Ureter (tissue), 1 donor: ENCODE data around the gene BARHL2. TPM values are rescaled to one million over a fixed set of nuclear protein-coding genes. Genes with fewer than 3 reads are reported as not detected.

Source experiments
- DNase-seq: peaks from one replicate; pipeline ENCODE4 v3.0.0-alpha.2; 2020; ENCODE audit warnings: low spot score
- total RNA-seq: library from RNA; stranded (reverse); gene quantifications from one replicate; pipeline ENCODE4 v1.2.4, GENCODE V29; 2023
- donor health status: DM: yes; HTN: yes; CAD: no.

The BARHL2 gene
- total RNA-seq: not detected

GRCh38 chr1:90716552-90717355 lies at the start of gene BARHL2:
TSS of gene BARHL2 (minus strand) at chr1:90717302. CDS start at chr1:90717195, 107 bp downstream.
- no peak for DNase-seq

DNA sequence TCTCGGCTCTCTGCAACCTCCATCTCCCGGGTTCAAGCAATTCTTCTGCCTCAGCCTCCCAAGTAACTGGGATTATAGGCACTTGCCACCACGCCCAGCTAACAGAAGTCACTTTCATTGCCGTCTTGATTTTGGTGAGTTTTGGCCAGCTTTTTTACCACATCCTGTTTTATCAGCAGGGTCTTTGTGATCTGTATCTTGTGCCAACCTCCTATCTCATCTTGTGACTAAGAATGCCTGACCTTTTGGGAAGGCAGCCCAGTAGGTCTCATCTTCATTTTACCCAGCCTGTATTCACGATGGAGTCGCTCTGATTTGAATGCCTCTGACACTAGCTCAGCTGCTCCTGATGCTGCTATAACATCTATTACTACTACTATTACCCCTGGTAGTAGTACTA lies 46.8 kb upstream of the BARHL2 start:
- no peak for DNase-seq

GRCh38 chr1:90763506-90763905 lies 46.4 kb upstream of the BARHL2 start:
- no peak for DNase-seq

DNA sequence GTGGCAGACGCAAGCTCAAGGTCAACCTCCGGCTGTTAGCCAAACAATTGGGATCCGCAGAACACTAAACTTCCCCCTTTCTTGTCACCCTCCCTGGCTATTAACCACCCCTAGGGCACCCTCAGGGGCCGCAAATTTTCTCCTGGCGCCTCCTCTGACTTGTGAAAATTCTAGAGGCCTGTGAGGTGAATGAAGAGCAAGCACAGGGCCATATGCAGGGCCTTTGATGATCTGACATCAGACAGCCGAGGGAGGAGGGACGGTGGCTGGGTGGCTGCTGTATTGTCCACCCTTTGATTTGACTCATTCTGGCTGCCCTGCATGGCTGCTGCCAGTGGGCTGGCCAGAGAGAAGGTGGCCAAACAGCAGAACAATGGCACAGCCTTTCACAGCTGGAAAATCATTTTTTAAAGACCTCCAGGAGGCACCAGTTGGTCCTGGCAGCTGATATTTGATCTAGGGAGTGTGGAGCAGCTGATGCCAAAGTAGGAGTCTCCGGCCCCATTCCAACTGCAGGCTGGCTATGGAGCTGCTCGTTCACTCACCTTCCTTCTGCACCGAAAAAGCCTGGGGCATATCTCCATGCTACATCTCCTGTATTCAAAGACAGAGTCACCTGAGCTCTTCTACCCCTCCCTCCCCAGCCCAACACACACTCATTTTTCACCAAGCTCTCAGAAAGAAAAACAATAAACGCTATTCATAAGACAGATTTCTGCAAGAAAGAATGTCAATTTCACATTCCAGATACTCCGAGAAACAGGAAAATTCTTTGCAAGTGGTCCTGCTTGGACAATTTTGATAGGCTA lies 44.9 kb upstream of the BARHL2 start:
- no peak for DNase-seq

DNA sequence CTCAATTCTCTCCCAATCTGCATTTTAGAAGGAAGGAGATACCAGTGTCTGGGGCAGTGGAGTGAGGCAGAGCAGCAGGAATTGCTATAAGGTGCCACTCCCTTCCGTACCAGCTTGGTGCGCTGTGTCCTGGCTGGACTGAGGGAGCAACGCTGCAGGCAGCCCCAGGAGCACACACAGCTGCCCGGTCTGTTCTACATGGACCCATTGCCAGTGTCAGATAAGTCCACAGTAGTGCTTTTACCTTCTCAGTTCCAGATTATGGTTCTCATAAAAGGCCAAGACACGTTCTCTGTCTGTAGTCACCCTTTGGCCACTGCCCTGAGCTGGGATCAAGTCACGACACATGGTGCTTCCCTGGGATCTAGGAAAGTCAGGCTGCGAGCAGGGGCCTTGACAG lies 44.1 kb upstream of the BARHL2 start:
- no peak for DNase-seq

DNA sequence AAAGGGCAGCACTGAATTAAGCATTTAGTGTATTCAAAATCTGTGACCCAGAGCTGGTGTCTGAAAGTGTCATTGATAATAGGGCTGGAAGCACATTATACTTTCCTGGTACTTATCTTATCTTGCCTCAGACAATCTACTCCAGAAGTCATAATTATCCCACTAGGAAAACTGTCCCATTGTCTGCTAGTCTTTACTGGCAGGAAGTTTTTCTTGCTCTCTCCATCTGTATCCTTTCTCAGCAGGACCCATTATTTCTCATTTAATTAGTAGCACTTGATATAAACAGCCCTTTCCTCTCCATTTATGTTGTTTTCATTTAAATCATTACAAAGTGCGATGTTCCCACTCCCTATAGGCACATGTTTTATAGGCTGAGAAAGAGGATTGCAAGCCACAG lies 36.5 kb upstream of the BARHL2 start:
- DNase-seq: no peak

GRCh38 chr1:90748668-90749067 lies 31.6 kb upstream of the BARHL2 start:
- DNase-seq: no peak

GRCh38 chr1:90746857-90747256 lies 29.8 kb upstream of the BARHL2 start:
- DNase-seq: no peak

- DNase-seq: no peak
These were observed 28.9 kb upstream of the BARHL2 start for GRCh38 chr1:90745972-90746371.

GRCh38 chr1:90732136-90732535 lies 15.0 kb upstream of the BARHL2 start:
- no peak for DNase-seq

DNA sequence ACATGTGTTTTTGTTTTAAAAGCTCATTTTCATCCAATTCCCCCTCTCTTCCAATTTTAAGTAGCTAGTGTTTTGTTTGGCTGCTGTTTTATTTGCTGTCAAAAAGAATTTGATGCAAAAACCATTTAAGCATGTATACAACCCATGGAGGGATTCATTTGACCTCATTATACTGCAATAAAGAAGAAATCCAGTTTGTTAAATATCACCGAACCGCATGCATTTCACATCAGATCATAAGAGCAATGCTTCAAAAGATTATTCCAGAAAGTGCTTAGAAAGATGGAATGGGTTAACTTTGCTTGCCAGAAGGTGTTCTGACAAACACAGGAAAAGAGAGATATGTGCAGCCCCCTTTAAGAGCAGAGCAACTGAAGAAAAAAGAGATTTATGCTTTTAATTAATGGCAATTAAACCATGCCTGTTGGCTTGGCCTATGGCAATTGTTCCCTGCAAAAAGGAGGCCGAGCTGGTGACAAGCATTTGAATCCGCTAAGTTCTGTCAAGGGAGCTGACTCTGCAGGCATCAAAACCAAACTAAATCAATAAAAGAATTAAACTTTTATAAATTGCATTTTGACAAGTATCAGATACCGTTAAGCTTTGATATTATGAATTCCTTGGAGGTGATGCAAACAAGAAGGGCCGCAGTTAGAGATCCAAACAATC lies 14.4 kb upstream of the BARHL2 start:
- no peak for DNase-seq

- no peak for DNase-seq
These were observed 13.3 kb upstream of the BARHL2 start for GRCh38 chr1:90730243-90731022.

GRCh38 chr1:90729504-90730242 lies 12.6 kb upstream of the BARHL2 start:
- DNase-seq: no peak

DNA sequence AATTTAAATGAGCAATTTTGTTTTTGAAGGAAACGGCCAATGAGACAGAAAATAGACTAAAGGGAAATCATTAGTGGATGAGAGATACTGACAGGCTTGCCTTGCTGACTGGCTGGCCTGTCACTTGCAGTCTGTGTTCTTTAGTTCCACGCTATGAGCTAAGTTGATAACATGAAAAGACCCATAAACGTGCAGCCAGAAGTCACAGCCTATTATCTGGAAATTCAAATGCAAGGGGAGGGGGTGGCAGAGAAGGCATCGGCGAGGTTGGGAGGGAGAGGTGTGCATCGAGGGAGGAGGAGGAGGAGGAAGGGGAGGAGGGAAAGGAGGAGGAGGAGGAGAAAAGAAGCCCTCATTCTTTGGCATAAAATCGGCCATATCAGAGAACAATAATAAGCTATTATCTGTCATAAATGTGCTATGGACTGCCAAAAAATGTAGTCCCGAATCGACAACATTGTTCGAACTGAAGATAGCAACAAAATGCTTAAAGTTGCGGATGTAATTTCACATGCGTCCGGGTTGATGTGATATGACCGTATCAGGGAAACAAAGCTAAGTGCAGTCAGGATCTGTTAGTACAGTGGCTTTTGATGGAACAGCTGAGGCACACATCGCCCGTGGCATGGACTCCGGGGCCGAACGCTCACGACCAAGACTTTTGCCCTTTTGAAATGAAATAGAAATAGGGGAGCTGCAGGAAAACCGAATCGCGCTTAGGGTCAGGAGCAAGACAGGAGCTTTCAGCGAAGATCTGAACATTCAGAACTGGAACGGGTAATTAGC lies 11.6 kb upstream of the BARHL2 start:
- no peak for DNase-seq

DNA sequence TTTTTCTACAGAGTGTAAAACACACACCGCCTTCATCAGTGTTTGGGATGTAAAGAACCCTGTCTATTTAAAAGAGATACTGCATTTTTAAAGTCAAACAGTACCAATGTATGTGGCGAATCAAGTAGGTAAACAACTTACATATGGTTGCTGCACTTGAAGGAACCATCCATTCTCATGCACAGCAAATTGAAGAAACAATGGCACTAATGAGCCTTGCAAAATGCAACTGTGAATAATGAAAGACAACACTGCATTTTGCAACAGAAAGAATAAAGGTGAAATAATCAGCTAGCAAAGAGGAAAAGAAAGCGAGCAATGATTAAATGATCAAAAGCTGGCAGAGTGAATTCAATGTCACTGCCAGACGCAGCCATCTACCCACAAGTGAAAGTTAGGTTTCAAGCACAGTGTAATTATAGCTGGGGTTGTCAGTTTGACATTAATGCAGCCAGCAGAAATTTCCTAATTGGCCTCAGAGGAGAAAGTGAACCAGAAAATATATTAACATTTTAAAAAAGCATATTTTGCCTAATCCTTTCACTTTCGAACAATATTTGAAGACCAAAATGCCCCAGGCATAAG lies 10.9 kb upstream of the BARHL2 start:
- DNase-seq: no peak

DNA sequence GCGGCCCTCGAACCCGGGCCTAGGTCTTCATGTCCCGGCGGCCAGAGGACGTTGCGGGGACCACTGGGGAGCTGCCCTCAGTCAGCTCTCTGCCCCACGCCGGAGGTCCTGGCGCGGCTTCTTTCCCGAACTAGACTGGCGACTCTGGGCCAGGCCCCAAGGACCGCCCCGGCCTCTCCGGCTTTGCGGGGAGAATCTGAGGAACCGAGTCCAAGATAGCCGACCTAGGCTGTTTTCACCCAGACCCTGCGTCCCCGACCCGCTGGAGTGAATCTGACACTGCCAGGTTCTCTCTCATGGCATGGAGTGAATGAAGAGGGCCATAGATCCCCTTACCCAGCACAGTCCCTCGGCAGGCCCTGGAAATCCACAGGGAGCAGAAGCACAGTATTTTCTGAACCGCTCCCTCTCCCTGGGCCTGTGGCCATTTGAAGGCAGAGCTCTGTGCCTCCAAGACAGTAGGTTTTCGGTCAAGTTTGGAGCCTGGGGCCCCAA lies 9.9 kb upstream of the BARHL2 start:
- DNase-seq: no peak

GRCh38 chr1:90726425-90726985 lies 9.4 kb upstream of the BARHL2 start:
- no peak for DNase-seq

DNA sequence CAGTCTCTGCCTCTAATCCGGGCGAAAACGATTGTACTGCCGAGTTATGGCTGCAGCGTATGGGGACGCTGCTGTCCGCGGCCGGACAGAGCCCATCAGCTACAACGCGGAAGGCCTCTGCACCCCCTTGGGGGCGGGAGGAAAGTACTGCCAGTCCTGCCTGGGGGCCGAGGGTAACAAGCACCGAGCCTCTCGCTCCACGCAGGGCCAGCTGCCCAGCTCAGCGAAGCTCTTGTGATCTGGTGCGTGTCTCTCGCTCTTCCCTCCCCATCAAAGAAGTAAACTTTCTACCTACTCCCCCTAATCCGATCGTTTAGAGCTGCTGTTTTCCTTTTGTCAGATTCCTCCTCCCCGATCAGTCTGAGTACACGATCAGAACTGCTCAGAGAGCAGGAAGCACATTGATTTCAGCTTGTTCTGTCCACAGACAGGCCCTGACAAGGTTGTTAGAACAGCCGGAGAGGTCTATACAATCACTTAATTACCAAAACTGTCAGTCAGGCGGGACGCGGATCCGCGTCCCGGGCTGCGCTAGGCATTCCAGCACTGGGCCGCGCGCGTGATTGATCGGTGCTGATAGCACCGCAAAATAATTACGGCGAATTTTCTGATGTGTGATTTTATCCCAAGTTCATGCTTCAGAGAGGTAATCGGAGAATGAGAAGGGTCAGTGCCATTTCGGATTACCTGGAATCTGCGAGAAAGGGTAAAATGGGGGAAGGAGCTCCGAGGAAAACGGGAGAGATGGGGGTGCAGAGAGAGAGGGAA lies 8.7 kb upstream of the BARHL2 start:
- DNase-seq: no peak
